MCF 10A (cell line): ENCODE measurements around the gene FAM151B. TPM values are rescaled to one million over a fixed set of nuclear protein-coding genes. Genes with fewer than 3 reads are reported as not detected.

Experiments
- BruUV-seq: library from RNA; stranded (reverse); fragments of 400-500 nt; replicated peaks from 2 replicates; lab custom pipeline; 2021; lab: Mats Ljungman, UMichigan
- CTCF ChIA-PET: fragments of 300-600 bp; sonication (Branson Sonifier 250); formaldehyde crosslinking; extraction: SDS; loops from one replicate; lab custom pipeline; 2021; ENCODE audit warnings: antibody characterized with exemption, inconsistent platforms; lab: Yijun Ruan, JAX
- POLR2A ChIA-PET: fragments of 300-600, 350-650 bp; sonication (Branson Sonifier 250); formaldehyde crosslinking; extraction: SDS; loops from one replicate; lab custom pipeline; 2020; ENCODE audit warnings: antibody characterized with exemption, inconsistent platforms; lab: Yijun Ruan, JAX
- DNase-seq: peaks from one replicate; pipeline ENCODE4 v3.0.0-alpha.2; 2018; ENCODE audit not compliant: unreplicated experiment
- H3K27ac Mint-ChIP-seq: one replicate; pipeline ENCODE4 v1.8.0; 2022; ENCODE audit warnings: mild to moderate bottlenecking, low read depth, mixed read lengths; ENCODE audit not compliant: unreplicated experiment
- H3K27me3 Mint-ChIP-seq: one replicate; pipeline ENCODE4 v1.8.0; 2022; ENCODE audit warnings: mixed read lengths; ENCODE audit not compliant: insufficient read depth, unreplicated experiment
- H3K36me3 Mint-ChIP-seq: one replicate; pipeline ENCODE4 v1.8.0; 2022; ENCODE audit warnings: mild to moderate bottlenecking, moderate library complexity, mixed read lengths; ENCODE audit not compliant: insufficient read depth, unreplicated experiment
- H3K4me1 Mint-ChIP-seq: one replicate; pipeline ENCODE4 v1.8.0; 2022; ENCODE audit warnings: mixed read lengths; ENCODE audit not compliant: insufficient read depth, unreplicated experiment
- H3K4me3 Mint-ChIP-seq: one replicate; pipeline ENCODE4 v1.8.0; 2022; ENCODE audit warnings: mild to moderate bottlenecking, moderate library complexity, mixed read lengths; ENCODE audit not compliant: unreplicated experiment
- H3K9me3 Mint-ChIP-seq: one replicate; pipeline ENCODE4 v1.8.0; 2022; ENCODE audit warnings: mixed read lengths; ENCODE audit not compliant: unreplicated experiment
- CTCF ChIP-seq: fragments of 200-600 bp; IDR thresholded peaks from one replicate; pipeline ENCODE4 v1.8.0; 2022; ENCODE audit warnings: antibody characterized with exemption, mild to moderate bottlenecking; ENCODE audit not compliant: unreplicated experiment
- intact Hi-C: fragments of 100-400 bp; cut with micrococcal nuclease; formaldehyde crosslinking; loops from 2 replicates; pipeline ENCODE4 v1.14.1; 2022
- total RNA-seq: library from RNA; stranded (reverse); gene quantifications from 2 replicates; pipeline ENCODE4 v1.2.3, GENCODE V29; 2022

FAM151B gene
- total RNA-seq, 1 experiment from 2014 or later: 1.8 TPM

DNA sequence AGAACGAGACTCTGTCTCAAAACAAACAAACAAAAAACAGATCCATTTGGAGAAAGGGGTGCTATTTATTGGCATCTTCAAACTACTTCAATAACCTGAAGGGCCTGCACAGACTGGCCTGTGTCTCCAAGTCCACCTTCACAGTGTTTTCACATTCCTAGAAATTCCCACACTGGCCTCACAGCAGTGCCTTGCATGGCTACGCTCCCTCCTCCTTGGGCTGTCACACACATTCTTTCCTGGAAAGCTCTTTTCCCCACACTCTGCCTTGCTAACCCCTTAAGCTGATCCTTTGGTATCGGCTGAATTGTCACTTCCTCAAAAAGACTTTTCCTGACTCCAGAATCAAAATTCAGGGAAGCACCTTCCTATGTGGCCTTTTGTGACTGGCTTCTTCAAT, 19.8 kb downstream of the FAM151B start:
- H3K9me3 Mint-ChIP-seq: no peaks in the 10 kb centered on the region
- no peak for DNase-seq
- no TSS peak for BruUV-seq
- CTCF ChIA-PET: interaction anchor here (0.7 to 1.3 kb wide), 2 partner anchors 8 to 791 kb away, joined by 4 read pairs; no protein-coding TSS in a partner anchor
- no peak overlapping the region for H3K27ac Mint-ChIP-seq
- no peak overlapping the region for H3K4me3 Mint-ChIP-seq
- intact Hi-C loops: no loop called here
- POLR2A ChIA-PET: no interaction called here
- H3K36me3 Mint-ChIP-seq: no peaks in the 10 kb centered on the region
- H3K27me3 Mint-ChIP-seq: no peaks in the 10 kb centered on the region
- no peak for TF ChIP-seq CTCF
- no peaks in the 10 kb centered on the region for H3K4me1 Mint-ChIP-seq

DNA sequence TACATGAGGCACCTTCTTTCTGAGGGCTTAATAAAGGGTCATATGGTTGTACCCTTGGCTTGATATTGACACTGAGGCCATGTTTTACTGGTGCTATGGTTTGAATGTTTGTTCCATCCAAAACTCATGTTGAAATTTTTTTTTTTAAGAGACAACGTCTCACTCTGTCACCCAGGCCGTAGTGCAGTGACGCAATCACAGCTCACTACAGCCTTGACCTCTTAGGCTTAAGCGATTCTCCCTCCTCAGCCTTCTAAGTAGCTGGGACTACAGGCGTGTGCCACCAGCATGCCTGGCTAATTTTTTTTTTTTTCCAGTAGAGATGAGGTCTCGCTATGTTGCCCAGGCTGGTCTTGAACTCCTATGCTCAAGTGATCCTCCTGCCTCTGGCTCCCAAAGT, 20.9 kb downstream of the FAM151B start:
- H3K36me3 Mint-ChIP-seq: no peaks in the 10 kb centered on the region
- no peaks in the 10 kb centered on the region for H3K4me1 Mint-ChIP-seq
- ChIA-PET CTCF (interaction anchor here (0.5 kb wide), 1 partner anchor 361 kb away, joined by 3 read pairs; no protein-coding TSS in a partner anchor), POLR2A (no interaction called here)
- intact Hi-C loops: no loop called here
- no peaks in the 10 kb centered on the region for H3K27me3 Mint-ChIP-seq
- H3K4me3 Mint-ChIP-seq: no peak overlapping the region
- no peak for TF ChIP-seq CTCF
- DNase-seq: no peak
- no peak overlapping the region for H3K27ac Mint-ChIP-seq
- H3K9me3 Mint-ChIP-seq: no peaks in the 10 kb centered on the region
- no TSS peak for BruUV-seq

DNA sequence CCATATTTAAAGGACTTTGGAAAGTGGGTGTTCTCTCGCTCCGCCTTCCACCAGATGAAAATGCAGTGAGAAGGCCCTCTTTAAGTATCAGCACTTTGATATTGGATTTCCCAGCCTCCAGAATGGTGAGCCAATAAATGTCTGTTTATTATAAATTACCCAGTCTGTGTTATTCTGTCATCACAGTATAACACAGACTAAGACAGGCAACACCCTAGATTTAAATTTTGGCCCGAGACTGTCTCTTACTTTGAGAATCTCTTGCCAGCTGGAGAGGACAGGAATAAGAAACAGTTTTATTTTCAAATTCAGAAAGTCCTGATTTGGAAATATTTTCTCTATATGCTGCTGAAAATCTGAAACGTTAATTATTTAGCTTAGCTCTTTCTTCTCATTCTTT, 21.5 kb downstream of the FAM151B start:
- no peak overlapping the region for H3K27ac Mint-ChIP-seq
- no peak for DNase-seq
- H3K4me1 Mint-ChIP-seq: no peaks in the 10 kb centered on the region
- no TSS peak for BruUV-seq
- H3K9me3 Mint-ChIP-seq: no peaks in the 10 kb centered on the region
- H3K36me3 Mint-ChIP-seq: no peaks in the 10 kb centered on the region
- POLR2A ChIA-PET: no interaction called here
- H3K27me3 Mint-ChIP-seq: no peaks in the 10 kb centered on the region
- intact Hi-C loops: no loop called here
- TF ChIP-seq CTCF: no peak
- no peak overlapping the region for H3K4me3 Mint-ChIP-seq
- CTCF ChIA-PET: interaction anchor here (0.5 kb wide), 1 partner anchor 361 kb away, joined by 3 read pairs; no protein-coding TSS in a partner anchor

DNA sequence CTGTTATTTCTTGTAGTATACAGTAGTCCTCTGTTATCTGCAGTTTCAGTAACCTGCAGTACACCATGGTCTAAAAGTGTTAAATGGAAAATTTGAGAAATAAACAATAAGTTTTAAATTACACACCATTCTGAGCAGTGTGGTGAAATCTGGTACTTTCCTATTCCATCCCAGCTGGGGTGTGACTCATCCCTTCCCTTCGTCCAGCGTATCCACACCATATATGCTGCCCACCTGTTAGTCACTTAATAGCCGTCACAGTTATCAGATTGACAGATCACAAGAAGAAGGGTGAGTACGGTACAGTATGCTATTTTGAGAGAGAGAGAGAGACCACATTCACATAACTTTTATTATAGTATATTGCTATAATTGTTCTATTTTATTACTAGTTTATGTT, 28.9 kb downstream of the FAM151B start:
- H3K4me1 Mint-ChIP-seq: peaks cover 7% of the 10 kb centered on the region
- peak; percentile 91 for DNase-seq
- no peak for TF ChIP-seq CTCF
- no peaks in the 10 kb centered on the region for H3K27me3 Mint-ChIP-seq
- POLR2A ChIA-PET: interaction anchor here (0.6 to 0.7 kb wide), 2 partner anchors 10 to 14 kb away, joined by 3 read pairs; no protein-coding TSS in a partner anchor
- H3K27ac Mint-ChIP-seq: peak overlapping the region; percentile 65
- H3K9me3 Mint-ChIP-seq: no peaks in the 10 kb centered on the region
- no TSS peak for BruUV-seq
- CTCF ChIA-PET: no interaction called here
- H3K36me3 Mint-ChIP-seq: peaks cover 2% of the 10 kb centered on the region
- H3K4me3 Mint-ChIP-seq: no peak overlapping the region
- intact Hi-C loops: no loop called here
